GM12878 (cell line): Measurements from ENCODE around the gene ZMIZ2. TPM values are rescaled to one million over a fixed set of nuclear protein-coding genes. Genes with fewer than 3 reads are reported as not detected.
"Not testable (repeated sequence)": the region's sequence is repeated elsewhere in the genome, so short reads cannot be mapped to it uniquely, and the experiment has no call there.

Experiments
- ATAC-seq: fragments of 200-7000 bp; cut with Tn5 transposase; 3 replicates; pipeline ENCODE4 v1.9.1; 2020; ENCODE audit warnings: mild to moderate bottlenecking, moderate library complexity
- BruUV-seq: library from RNA; stranded (reverse); fragments of 400-500 nt; replicated peaks from 2 replicates; lab custom pipeline; 2021; lab: Mats Ljungman, UMichigan
- CTCF ChIA-PET: fragments of 300-600 bp; sonication (Branson Sonifier 250); formaldehyde crosslinking; extraction: SDS; loops from one replicate; lab custom pipeline; 2021; ENCODE audit warnings: inconsistent platforms; lab: Yijun Ruan, JAX
- POLR2A ChIA-PET: fragments of 350-600 bp; formaldehyde crosslinking; extraction: SDS; loops from one replicate; lab custom pipeline; 2021; ENCODE audit warnings: inconsistent platforms; lab: Charles Lee
- RAD21 ChIA-PET: fragments of 300-600 bp; sonication (Branson Sonifier 250); formaldehyde crosslinking; loops from one replicate; lab custom pipeline; 2023; ENCODE audit warnings: antibody characterized with exemption; ENCODE audit not compliant: unreplicated experiment; lab: Charles Lee
- SMC1A ChIA-PET: fragments of 300-600 bp; sonication (Branson Sonifier 250); formaldehyde crosslinking; loops from one replicate; lab custom pipeline; 2023; ENCODE audit not compliant: unreplicated experiment, uncharacterized antibody; lab: Charles Lee
- DNase-seq: peaks from one replicate; pipeline ENCODE4 v3.0.0-alpha.2; 2011; ENCODE audit warnings: low read depth, low spot score
- FAIRE-seq: peaks from 3 replicates; lab custom pipeline; 2011; peaks lifted over from hg19 to GRCh38; lab: Jason Lieb, UNC
- H2AFZ ChIP-seq: 2 replicates; pipeline ENCODE4 v1.6.0; 2011; ENCODE audit warnings: low read depth, low read length, control low read depth; ENCODE audit not compliant: control insufficient read depth
- H3K27ac ChIP-seq: 2 replicates; pipeline ENCODE4 v1.5.1; 2011; ENCODE audit warnings: control low read depth; ENCODE audit not compliant: control insufficient read depth, insufficient read depth
- H3K27me3 ChIP-seq, 2 experiments: replicated peaks in 1 of 2; 2 replicates each; pipeline versions ENCODE4 v1.6.0 to v1.6.1; 2011; ENCODE audit warnings: low read length in 1 of 2; ENCODE audit not compliant: control insufficient read depth in 2 of 2, insufficient read depth in 2 of 2
- H3K36me3 ChIP-seq, 2 experiments: 2 replicates each; pipeline ENCODE4 v1.5.1; 2011; ENCODE audit warnings: low read length in 1 of 2; ENCODE audit not compliant: control insufficient read depth in 2 of 2, insufficient read depth in 2 of 2
- H3K4me1 ChIP-seq: 2 replicates; pipeline ENCODE4 v1.6.1; 2011; ENCODE audit warnings: mild to moderate bottlenecking, low read length, moderate library complexity, mixed read lengths; ENCODE audit not compliant: control insufficient read depth, insufficient read depth
- H3K4me2 ChIP-seq: 2 replicates; pipeline ENCODE4 v1.6.0; 2011; ENCODE audit warnings: control low read depth; ENCODE audit not compliant: control insufficient read depth, insufficient read depth
- H3K4me3 ChIP-seq: fragments of 200-600 bp; sonication (generic); 2 replicates; pipeline ENCODE4 v1.5.1; 2016
- H3K79me2 ChIP-seq: 2 replicates; pipeline ENCODE4 v1.6.0; 2011; ENCODE audit warnings: low read length; ENCODE audit not compliant: control insufficient read depth, insufficient read depth
- H3K9ac ChIP-seq: 2 replicates; pipeline ENCODE4 v1.8.0; 2011; ENCODE audit warnings: low read length, control low read depth, mixed read lengths; ENCODE audit not compliant: control insufficient read depth, insufficient read depth
- H3K9me3 ChIP-seq: replicated peaks from 3 replicates; pipeline ENCODE4 v1.5.1; 2011; ENCODE audit warnings: mild to moderate bottlenecking, low read length; ENCODE audit not compliant: control insufficient read depth, insufficient read depth
- H4K20me1 ChIP-seq: 2 replicates; pipeline ENCODE4 v1.6.0; 2011; ENCODE audit not compliant: control insufficient read depth, insufficient read depth
- CEBPZ ChIP-seq: fragments of 150-350 bp; IDR thresholded peaks from 2 replicates; pipeline ENCODE4 v1.6.1; 2016; ENCODE audit warnings: low read depth, low read length
- FOXM1 ChIP-seq: IDR thresholded peaks from 2 replicates; pipeline ENCODE4 v1.6.1; 2012; ENCODE audit warnings: low read depth, mild to moderate bottlenecking, inconsistent platforms, low read length, moderate library complexity
- PAX8 ChIP-seq: fragments of 450-650 bp; IDR thresholded peaks from 2 replicates; pipeline ENCODE4 v1.6.1; 2017; ENCODE audit warnings: mild to moderate bottlenecking, moderate library complexity
- POLR2A ChIP-seq: IDR thresholded peaks from 2 replicates; pipeline ENCODE4 v1.6.1; 2011; ENCODE audit warnings: low read depth, mild to moderate bottlenecking, low read length
- YY1 ChIP-seq: IDR thresholded peaks from 2 replicates; pipeline ENCODE4 v1.6.1; 2011; ENCODE audit warnings: low read depth, mild to moderate bottlenecking, low read length
- WGBS: methylation state at CpG from one replicate; pipeline ENCODE4 v1.1.6; 2016; ENCODE audit warnings: low lambda C conversion rate; ENCODE audit not compliant: insufficient replicate concordance, insufficient coverage; ENCODE audit errors: missing lambda C conversion rate; 5-methylcytosine and 5-hydroxymethylcytosine counted together
- in situ Hi-C: fragments of 300-500 bp; cut with MboI; formaldehyde crosslinking; loops from 9 replicates; pipeline ENCODE4 v1.14.3; 2018; ENCODE audit warnings: mixed read lengths
- intact Hi-C: fragments of 100-400 bp; cut with micrococcal nuclease; formaldehyde crosslinking; loops from one replicate; pipeline ENCODE4 v1.14.2; 2022; ENCODE audit not compliant: unreplicated experiment
- polyA plus RNA-seq, 11 experiments: library from polyadenylated mRNA; depleted of rRNA in 4 of 11; unstranded in 6 of 11; stranded (reverse) in 5 of 11; fragments of >200 nt; fragmentation: Nextera tagmentation in 4 of 11; fragmentation: Illumina TruSeq in 1 of 11; extraction: Ambion mirVana in 4 of 11; extraction: Trizol in 1 of 11; gene quantifications; 1 replicate in 1 of 11; 2 replicates in 10 of 11; pipeline versions ENCODE4 v1.2.1 to v1.2.3, GENCODE V29; 2011 to 2016; ENCODE audit warnings: inconsistent platforms in 2 of 11, missing spikeins in 2 of 11, low read depth in 1 of 11
- total RNA-seq, 4 experiments: library from RNA; depleted of rRNA in 3 of 4; stranded (reverse); fragments of >200 nt in 3 of 4; fragmentation: Illumina TruSeq in 1 of 4; extraction: Trizol in 1 of 4; gene quantifications; 2 replicates each; pipeline versions ENCODE4 v1.2.1 to v1.2.3, GENCODE V29; 2013 to 2021

Gene ZMIZ2
- total and polyA plus RNA-seq, 10 of the 15 experiments (the other 5 are each of a cell fraction or from before 2014, with no cell fraction given), result 0.71 to 158 (median 17.0) TPM

GRCh38 chr7:44729949-44730590 lies 18.6 kb upstream of the ZMIZ2 start (continued):
- TF ChIP-seq CEBPZ, result no peak
- TF ChIP-seq POLR2A, result no peak
- TF ChIP-seq FOXM1, result no peak
- no peak for TF ChIP-seq PAX8
- TF ChIP-seq YY1, result no peak

- H3K4me2 ChIP-seq, BruUV-seq, in situ Hi-C loops, H2AFZ ChIP-seq, FAIRE-seq, H3K4me3 ChIP-seq, H3K79me2 ChIP-seq, H3K9ac ChIP-seq, DNase-seq, H3K9me3 ChIP-seq, H4K20me1 ChIP-seq, intact Hi-C loops, ATAC-seq, H3K27me3 ChIP-seq, H3K27ac ChIP-seq, H3K36me3 ChIP-seq: not testable (repeated sequence)
- whole genome bisulfite sequencing, result 62% methylated on average over 3 of the region's 6 CpGs
- ChIA-PET CTCF (interaction anchor here (0.6 to 0.7 kb wide), 2 partner anchors 302 to 559 kb away, joined by 3 read pairs; no protein-coding TSS in a partner anchor), POLR2A (interaction anchor here (0.6 to 0.7 kb wide), 3 partner anchors 15 to 1478 kb away, joined by 3 read pairs; no protein-coding TSS in a partner anchor), SMC1A (interaction anchor here (0.6 kb wide), 1 partner anchor 167 kb away, joined by 3 read pairs; no protein-coding TSS in a partner anchor), RAD21 (interaction anchor here (0.7 to 1.0 kb wide), 3 partner anchors 10 to 96 kb away, joined by 3 read pairs; no protein-coding TSS in a partner anchor)
- H3K4me1 ChIP-seq, result peaks cover 14% of the 10 kb centered on the region
Observed at GRCh38 chr7:44732971-44733370, 15.7 kb upstream of the ZMIZ2 start.
